OCI-LY7 (cell line): ENCODE measurements around the gene TCERG1L.

Experiments used
- EZH2phosphoT487 ChIP-seq: fragments of 200-600 bp; sonication (generic); IDR thresholded peaks from 2 replicates; pipeline ENCODE4 v1.6.1; 2018; ENCODE audit warnings: low read depth, borderline replicate concordance, mild to moderate bottlenecking, mixed run types, antibody characterized with exemption, low read length, moderate library complexity, mixed read lengths
- TF ChIP-seq, protein P1 (sequence below): fragments of 200-600 bp; sonication (generic); conservative IDR thresholded peaks from 2 replicates; pipeline ENCODE4 v1.5.1; 2014; ENCODE audit warnings: mild to moderate bottlenecking, antibody characterized with exemption, low read length, moderate library complexity, mixed read lengths

DNA sequence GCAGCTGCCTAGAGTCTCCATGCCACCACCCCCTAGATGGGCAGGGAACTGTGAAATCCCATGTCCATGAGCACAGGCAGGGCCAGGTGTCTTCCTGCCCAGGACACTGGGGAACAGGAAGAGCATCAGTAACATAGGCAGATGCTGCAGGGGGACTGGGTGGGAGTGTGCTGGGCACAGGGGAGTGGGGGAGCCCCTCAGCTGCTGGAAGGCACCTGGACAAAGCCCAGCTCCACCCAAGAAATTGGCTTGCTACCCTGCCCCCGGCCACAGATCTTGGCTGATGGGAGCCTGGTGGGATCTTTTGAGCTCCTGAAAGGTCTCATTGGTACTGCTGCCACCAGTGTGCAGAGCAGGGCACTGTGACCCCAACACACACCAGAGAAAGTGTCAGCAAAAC is 66.7 kb downstream of the TCERG1L start:
- TF ChIP-seq EZH2phosphoT487, result no peak
- TF ChIP-seq, protein P1, sequence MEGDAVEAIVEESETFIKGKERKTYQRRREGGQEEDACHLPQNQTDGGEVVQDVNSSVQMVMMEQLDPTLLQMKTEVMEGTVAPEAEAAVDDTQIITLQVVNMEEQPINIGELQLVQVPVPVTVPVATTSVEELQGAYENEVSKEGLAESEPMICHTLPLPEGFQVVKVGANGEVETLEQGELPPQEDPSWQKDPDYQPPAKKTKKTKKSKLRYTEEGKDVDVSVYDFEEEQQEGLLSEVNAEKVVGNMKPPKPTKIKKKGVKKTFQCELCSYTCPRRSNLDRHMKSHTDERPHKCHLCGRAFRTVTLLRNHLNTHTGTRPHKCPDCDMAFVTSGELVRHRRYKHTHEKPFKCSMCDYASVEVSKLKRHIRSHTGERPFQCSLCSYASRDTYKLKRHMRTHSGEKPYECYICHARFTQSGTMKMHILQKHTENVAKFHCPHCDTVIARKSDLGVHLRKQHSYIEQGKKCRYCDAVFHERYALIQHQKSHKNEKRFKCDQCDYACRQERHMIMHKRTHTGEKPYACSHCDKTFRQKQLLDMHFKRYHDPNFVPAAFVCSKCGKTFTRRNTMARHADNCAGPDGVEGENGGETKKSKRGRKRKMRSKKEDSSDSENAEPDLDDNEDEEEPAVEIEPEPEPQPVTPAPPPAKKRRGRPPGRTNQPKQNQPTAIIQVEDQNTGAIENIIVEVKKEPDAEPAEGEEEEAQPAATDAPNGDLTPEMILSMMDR, result no peak
